Osteocyte (in vitro differentiated cells): ENCODE results near the gene QSOX1. TPM values are rescaled to one million over a fixed set of nuclear protein-coding genes. Genes with fewer than 3 reads are reported as not detected.

Source experiments
- DNase-seq: peaks from one replicate; pipeline ENCODE4 v3.0.0; 2021; ENCODE audit warnings: mixed read lengths; ENCODE audit not compliant: unreplicated experiment; ENCODE audit errors: extremely low spot score
- H3K27ac Mint-ChIP-seq: one replicate; pipeline ENCODE4 v1.8.0; 2021; ENCODE audit warnings: mild to moderate bottlenecking, mixed read lengths; ENCODE audit not compliant: unreplicated experiment
- H3K27me3 Mint-ChIP-seq: one replicate; pipeline ENCODE4 v1.8.0; 2021; ENCODE audit warnings: mixed read lengths; ENCODE audit not compliant: unreplicated experiment
- H3K36me3 Mint-ChIP-seq: one replicate; pipeline ENCODE4 v1.8.0; 2021; ENCODE audit warnings: mixed read lengths; ENCODE audit not compliant: unreplicated experiment
- H3K4me1 Mint-ChIP-seq: one replicate; pipeline ENCODE4 v1.8.0; 2021; ENCODE audit warnings: mixed read lengths; ENCODE audit not compliant: unreplicated experiment
- H3K4me3 Mint-ChIP-seq: one replicate; pipeline ENCODE4 v1.8.0; 2021; ENCODE audit warnings: mild to moderate bottlenecking, moderate library complexity, mixed read lengths; ENCODE audit not compliant: unreplicated experiment
- H3K9me3 Mint-ChIP-seq: one replicate; pipeline ENCODE4 v1.8.0; 2021; ENCODE audit warnings: mixed read lengths; ENCODE audit not compliant: unreplicated experiment
- CTCF ChIP-seq: fragments of 200-600 bp; sonication (generic); IDR thresholded peaks from 2 replicates; pipeline ENCODE4 v1.5.0; 2021; ENCODE audit warnings: antibody characterized with exemption, mild to moderate bottlenecking, moderate library complexity
- total RNA-seq: library from RNA; stranded (reverse); gene quantifications from 2 replicates; pipeline ENCODE4 v1.2.1, GENCODE V29; 2021

Gene QSOX1
- total RNA-seq, 1 donor from 2014 or later, result 152 TPM

- Mint-ChIP-seq H3K4me3 (peak overlapping the region; percentile 26), H3K27me3 (peaks cover 88% of the 10 kb centered on the region), H3K4me1 (peaks cover 36% of the 10 kb centered on the region), H3K36me3 (no peaks in the 10 kb centered on the region), H3K9me3 (no peaks in the 10 kb centered on the region), H3K27ac (no peak overlapping the region)
- no peak for TF ChIP-seq CTCF
- DNase-seq, result no peak
Measured at GRCh38 chr1:180235502-180236239, 81.0 kb downstream of the QSOX1 start.

- Mint-ChIP-seq H3K9me3 (no peaks in the 10 kb centered on the region), H3K4me3 (no peak overlapping the region), H3K36me3 (no peaks in the 10 kb centered on the region)
Measured at GRCh38 chr1:180236698-180237509, 82.2 kb downstream of the QSOX1 start.

GRCh38 chr1:180237869-180238476, 83.3 kb downstream of the QSOX1 start:
- DNase-seq, result no peak
- TF ChIP-seq CTCF, result no peak
- H3K4me1 Mint-ChIP-seq, result peaks cover 28% of the 10 kb centered on the region
- H3K4me3 Mint-ChIP-seq, result no peak overlapping the region
- peaks cover 92% of the 10 kb centered on the region for H3K27me3 Mint-ChIP-seq
- H3K27ac Mint-ChIP-seq, result no peak overlapping the region
- H3K9me3 Mint-ChIP-seq, result no peaks in the 10 kb centered on the region
- H3K36me3 Mint-ChIP-seq, result no peaks in the 10 kb centered on the region

More at GRCh38 chr1:180236698-180237509, 82.2 kb downstream of the QSOX1 start:
- DNase-seq, result no peak
- no peak overlapping the region for H3K27ac Mint-ChIP-seq
- TF ChIP-seq CTCF, result no peak
- peaks cover 95% of the 10 kb centered on the region for H3K27me3 Mint-ChIP-seq
- H3K4me1 Mint-ChIP-seq, result peaks cover 32% of the 10 kb centered on the region

- Mint-ChIP-seq H3K4me1 (peaks cover 25% of the 10 kb centered on the region), H3K36me3 (no peaks in the 10 kb centered on the region), H3K9me3 (no peaks in the 10 kb centered on the region), H3K27ac (no peak overlapping the region), H3K4me3 (no peak overlapping the region), H3K27me3 (peaks cover 85% of the 10 kb centered on the region)
- DNase-seq, result no peak
- no peak for TF ChIP-seq CTCF
Measured at GRCh38 chr1:180238675-180239074, 84.0 kb downstream of the QSOX1 start.
